HG03457 (cell line): ENCODE data around the gene MCRS1.

Experiments used
- ATAC-seq: cut with Tn5 transposase; IDR thresholded peaks from one replicate; pipeline ENCODE4 v1.9.1; 2021; ENCODE audit warnings: moderate number of reproducible peaks; ENCODE audit not compliant: unreplicated experiment

MCRS1 gene

DNA sequence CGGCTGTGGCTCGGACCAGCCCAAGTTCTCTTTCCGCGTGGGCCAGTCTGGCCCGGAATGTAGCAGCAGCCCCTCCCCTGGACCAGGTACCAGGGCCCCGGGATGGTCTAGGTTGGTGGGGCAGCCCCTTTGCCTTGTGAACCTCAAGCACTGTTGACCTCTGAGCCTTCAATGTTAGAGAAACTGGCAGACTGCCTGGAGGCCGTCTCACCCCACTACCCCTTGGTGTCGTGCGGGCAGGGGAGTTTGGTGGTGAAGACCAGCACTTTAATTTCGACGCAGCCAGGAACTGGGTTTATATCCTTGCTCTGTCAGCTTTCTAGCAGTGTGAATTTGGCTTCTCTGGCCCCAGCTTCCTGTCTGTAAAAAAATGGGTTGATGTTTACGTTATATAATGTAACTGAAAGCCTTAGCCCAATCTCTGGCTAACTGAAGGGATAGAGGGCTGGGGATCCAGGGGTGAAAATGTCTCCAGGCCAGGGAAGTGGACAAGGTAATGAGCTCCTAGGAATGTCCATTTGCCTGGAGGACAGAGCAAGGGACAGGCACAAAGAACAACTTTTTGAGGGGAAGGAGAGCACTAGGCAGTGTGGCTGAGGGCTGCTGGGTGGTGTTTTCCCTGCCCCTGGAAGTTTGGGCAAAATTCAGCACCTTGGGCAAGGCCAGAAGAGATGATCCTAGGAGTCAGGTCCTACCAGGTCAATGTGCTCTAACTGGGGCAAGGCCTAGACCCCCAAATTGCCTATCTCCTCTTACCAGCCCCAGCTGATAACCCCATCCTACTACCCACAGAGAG lies 11.4 kb downstream of the MCRS1 start:
- no peak for ATAC-seq

DNA sequence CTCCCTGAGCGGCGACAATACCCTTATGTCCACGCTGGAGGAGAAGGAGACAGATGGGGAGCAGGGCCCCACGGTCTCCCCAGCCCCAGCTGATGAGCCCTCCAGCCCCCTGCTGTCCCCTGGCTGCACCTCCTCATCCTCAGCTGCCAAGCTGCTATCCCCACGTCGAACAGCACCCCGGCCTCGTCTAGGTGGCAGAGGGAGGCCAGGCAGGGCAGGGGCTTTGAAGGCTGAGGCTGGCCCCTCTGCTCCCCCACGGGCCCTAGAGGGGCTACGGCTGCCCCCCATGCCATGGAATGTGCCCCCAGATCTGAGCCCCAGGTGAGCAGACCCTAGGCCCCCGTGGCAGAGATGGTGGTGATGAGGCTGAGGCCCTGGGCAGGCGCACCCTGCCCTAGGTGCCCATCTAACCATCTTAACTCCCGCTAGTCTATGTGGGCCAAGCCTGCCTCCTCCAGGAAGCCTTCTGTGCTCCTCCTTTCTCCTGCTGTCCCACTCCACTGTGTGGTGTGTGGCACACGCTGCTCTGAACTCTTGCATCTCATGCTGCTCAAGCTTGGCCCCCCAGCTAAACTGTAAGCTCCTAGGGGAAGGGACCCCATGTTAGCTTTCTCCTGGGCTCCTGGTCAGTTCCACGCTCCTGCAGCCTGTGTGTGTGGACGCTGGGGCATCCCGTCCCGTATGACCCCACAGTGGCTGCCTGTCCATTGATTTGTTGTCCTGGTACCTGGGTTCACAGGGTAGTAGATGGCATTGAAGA lies 12.1 kb downstream of the MCRS1 start:
- no peak for ATAC-seq

DNA sequence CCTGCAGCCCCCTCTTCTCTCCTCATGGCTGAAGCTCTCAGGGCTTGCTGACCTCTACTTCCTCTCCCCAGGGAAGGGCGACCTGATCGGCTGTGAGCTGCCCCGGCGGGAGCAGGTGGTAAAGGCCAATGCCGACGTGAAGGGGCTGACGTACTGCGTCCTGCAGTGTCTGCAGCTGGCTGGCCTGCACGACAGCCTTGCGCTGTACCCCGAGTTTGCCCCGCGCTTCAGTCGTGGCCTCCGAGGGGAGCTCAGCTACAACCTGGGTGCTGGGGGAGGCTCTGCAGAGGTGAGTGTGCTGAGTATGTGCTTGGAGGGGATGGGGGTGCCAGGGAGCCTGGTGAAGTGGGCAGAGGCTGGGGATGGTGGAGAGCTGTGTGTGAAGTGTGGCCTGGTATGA lies 13.7 kb downstream of the MCRS1 start:
- ATAC-seq, result no peak

DNA sequence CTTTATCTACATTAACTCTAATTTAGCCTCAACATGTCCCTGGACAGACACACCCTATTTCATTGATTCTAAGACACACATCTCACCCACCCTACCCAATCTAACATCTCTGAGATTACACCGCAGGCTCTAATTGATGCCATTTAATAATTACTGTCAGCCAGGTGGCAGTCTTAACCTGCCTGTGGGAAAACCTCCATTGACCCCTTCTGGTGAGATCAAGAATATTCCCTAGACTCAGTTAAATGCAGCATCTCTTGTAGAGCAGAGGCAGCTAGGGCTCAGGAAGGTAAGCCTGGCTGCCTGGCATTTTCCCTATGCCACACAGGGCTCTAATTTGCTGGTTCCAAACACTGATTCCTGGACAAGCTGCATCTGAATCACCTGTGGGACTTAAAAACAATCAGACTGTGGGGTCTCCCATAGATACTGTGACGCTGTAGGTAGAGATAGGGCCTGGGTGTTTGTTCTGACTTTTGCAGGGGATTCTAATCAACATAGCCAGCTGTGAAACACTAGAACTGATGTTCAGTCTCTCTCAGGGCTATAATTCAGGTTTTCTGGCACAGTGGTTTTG lies 14.3 kb downstream of the MCRS1 start:
- no peak for ATAC-seq

DNA sequence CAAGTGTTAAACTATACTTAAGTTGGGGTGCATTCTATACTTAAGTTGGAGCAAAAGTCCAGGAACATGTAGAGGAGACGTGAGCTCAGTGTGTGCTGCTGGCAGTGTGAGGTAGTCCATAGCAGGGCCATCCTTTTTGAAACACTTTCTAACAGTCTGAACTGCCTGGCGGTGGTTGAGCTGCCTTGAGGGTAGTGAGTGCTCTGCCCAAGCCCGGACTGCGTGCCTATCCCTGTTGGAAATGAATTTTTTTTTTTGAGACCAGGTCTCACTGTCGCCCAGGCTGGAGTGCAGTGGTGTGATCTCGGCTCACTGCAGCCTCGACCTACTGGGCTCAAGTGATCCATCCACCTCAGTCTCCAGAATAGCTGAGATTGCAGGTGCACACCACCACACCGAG lies 15.0 kb downstream of the MCRS1 start:
- no peak for ATAC-seq

DNA sequence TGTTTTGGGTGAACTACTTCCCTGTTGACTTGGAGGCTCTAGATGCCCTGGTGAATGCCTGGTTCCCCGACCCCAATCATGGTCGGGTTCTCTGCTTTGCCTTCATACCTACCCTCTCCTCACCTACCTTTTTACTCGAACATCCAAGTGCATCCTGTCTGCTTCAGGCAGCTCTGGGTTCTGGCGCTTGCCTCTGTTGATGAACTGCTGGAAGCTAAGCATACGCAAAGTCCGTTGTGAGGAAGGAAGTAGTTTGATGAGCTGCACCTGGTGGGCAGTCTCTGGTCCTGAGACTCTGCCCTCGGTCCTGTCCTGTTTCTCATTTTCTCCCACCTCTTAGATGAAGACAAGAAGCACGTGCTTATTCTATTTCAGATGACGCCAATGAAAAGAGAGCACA lies 15.5 kb downstream of the MCRS1 start:
- ATAC-seq, result no peak

DNA sequence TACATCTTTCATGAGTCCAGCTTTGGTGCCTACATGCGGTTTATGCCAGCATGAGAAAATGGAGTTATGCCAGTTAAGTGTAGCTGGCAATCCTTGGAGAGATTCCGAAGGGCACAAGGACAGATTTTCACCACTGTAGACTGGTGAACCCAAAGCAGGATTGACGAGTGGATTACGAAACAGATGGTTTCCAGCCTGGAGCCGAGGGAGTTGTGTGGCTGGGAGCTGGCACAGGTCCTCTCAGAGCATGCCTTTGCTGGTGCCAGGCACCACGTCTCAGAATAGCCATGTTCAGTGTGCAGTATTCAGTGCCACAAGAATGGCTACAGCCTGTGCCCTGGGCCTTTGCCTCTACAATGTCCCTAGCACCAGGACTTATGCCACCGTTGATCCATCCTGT lies 15.9 kb downstream of the MCRS1 start:
- ATAC-seq, result no peak

DNA sequence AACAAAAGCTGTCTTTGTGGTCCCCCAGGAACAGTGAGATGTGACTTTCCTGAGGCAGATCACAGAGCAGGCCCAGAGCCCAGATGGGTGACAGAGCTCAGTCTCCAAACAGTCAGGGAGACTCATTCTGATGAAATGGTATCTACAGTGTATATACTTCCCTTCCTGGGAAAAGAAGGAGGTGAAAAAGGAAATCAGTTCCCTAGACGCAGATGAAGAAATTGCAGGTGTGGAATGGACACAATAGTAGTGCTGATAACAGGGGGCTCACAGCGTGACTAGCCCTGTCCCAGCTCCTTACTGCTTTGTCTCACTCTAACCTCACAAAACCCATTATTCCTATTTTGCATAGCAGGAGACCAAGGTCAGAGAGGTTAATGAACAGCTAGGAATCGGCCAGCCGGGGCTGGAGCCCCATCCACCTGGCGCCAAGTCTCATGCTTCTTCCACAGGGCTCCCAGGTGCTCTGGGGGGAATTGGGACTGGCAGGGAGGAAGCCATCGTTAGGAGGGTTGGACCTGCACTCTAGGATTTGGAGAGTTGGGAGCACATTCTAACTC lies 17.2 kb downstream of the MCRS1 start:
- ATAC-seq, result no peak

DNA sequence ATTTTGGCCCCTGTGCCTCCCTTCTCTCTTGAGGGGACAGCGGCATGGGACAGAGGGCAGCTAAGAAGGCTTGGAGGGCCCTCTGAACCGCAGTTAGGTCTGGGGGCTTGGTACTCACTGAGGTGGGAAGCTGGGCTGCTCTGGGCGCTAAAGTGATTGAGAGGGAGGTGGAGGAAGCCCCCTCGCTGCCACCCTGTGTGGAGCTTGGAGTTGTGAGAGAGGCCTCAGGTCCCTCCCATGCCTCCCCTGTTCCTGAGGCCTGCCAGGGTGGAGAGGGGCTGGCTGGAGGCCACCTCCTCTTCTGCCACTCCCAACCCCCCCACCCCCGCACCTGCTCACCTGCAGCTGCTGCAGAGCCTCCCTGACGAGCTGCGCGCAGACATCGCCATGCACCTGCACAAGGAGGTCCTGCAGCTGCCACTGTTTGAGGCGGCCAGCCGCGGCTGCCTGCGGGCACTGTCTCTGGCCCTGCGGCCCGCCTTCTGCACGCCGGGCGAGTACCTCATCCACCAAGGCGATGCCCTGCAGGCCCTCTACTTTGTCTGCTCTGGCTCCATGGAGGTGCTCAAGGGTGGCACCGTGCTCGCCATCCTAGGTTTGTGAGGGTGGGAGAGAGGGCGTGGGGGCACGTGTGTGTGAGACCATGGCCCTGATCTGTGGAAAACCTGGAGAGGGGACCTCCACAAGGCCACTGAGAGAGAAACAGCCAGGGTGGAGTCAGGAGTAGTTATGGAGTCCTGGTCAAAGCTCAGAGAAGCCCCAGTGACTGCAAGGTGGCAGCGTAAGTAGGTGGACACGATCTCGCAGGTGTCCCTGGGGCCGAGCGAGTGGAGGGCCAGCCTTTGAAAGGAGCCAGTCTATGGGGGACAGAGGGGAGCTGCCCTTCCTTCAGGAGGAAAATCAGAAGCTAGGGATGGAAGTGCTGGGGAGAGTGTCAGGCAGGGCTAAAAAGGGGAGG lies 17.9 kb downstream of the MCRS1 start:
- no peak for ATAC-seq

DNA sequence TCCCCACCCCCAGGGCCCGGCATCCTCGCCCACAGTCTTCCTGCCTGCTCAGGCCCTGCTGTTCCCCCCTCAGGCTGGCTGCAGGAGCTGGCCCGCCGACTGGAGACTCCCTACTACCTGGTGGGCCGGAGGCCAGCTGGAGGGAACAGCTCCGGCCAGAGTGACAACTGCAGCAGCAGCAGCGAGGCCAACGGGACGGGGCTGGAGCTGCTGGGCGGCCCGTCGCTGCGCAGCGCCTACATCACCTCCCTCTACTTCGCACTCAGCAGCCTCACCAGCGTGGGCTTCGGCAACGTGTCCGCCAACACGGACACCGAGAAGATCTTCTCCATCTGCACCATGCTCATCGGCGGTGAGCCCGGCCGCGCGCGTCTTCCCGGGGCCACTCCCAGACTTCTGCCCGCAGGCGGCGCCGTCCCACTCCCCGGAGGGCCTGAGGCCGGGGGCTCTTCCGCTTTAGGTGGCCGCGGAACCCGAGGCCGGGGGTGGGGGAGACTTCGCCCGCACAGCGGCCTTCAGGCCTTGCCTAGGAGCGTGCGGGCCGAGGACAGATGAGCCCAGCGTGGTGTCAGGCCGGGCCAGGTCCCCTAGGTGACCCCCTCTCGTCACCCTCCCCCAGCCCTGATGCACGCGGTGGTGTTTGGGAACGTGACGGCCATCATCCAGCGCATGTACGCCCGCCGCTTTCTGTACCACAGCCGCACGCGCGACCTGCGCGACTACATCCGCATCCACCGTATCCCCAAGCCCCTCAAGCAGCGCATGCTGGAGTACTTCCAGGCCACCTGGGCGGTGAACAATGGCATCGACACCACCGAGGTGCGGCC lies 18.9 kb downstream of the MCRS1 start:
- ATAC-seq, result no peak

DNA sequence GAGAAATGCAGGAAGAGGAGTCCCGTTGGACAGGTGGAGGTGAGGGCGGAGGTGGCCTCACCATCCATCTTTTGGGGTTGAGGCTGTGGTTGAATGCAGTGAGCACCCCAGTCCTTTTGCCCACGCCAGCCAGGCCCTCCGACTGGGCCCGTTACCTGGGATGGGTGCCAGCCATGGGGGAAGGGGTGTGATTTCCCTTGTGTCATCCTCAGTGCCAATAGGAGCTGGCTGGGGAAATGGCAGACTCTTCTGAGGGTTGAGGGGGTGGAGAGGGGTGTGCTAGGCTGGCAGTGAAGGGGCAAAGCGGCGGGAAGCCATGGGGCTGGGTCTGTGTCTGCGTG lies 19.5 kb downstream of the MCRS1 start:
- ATAC-seq, result no peak

DNA sequence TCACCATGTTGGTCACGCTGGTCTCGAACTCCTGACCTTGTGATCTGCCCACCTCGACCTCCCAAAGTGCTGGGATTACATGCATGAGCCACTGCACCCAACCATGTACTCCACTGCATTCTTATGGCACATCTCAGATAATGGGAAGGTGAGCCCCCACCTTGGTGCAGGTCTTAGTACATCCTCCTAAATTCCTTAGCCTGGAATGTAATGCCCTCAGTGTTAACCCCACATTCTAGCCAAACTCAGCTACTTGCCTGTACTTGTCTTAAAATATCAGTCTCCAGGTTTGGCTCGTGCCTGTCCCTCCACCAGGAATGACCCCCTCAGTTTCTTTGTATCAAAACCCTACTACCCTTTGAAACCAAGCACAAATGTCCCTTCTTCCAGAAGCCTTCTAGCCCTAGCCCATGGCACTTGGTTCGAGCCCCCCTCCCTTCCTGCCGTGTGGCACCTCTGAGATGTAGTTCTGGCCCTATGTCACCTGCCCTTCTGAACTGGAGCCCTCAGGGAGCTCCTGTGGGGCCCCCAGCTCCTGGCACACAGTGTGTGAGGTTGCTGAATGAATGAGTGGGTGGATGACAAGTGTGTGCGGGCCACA lies 20.8 kb downstream of the MCRS1 start:
- no peak for ATAC-seq

DNA sequence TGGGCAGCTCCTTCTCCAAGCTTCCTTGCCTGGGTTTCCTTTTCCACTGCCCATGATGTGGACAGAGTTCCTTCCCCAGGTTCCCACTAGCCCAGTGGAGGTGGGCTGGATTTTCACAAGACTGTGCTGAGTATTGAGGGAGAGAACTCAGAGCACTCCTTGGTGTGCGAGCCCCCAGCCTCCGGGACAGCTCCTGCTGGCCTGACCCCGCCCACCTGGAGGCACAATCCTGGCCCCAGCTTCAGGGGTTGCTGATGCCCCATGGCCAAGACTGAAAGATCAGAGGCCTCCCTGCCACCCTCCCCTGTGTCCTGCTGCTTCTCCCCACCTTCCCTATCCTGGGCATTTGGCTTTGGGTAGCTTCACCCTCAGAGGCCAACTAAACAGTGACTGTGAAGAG lies 21.5 kb downstream of the MCRS1 start:
- ATAC-seq, result no peak

DNA sequence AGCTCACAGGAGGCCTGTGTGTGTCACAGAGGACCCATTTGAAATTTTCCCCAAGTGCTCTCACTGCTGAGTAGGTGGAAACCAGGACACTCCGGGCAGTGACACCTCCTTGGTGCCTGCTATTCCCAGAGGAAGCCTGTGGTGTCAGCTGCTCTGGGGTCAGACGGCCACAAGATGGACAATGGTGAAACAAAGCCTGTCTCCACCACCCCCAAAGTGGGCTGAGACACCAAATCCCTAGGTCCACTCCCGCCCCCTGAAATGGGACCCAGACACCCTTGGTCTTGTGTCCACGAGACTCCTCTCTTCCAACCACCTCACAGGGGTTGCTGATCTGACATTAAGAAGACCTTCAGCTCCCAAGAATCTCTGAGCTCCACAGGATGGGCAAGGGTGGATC lies 22.1 kb downstream of the MCRS1 start:
- ATAC-seq, result no peak

DNA sequence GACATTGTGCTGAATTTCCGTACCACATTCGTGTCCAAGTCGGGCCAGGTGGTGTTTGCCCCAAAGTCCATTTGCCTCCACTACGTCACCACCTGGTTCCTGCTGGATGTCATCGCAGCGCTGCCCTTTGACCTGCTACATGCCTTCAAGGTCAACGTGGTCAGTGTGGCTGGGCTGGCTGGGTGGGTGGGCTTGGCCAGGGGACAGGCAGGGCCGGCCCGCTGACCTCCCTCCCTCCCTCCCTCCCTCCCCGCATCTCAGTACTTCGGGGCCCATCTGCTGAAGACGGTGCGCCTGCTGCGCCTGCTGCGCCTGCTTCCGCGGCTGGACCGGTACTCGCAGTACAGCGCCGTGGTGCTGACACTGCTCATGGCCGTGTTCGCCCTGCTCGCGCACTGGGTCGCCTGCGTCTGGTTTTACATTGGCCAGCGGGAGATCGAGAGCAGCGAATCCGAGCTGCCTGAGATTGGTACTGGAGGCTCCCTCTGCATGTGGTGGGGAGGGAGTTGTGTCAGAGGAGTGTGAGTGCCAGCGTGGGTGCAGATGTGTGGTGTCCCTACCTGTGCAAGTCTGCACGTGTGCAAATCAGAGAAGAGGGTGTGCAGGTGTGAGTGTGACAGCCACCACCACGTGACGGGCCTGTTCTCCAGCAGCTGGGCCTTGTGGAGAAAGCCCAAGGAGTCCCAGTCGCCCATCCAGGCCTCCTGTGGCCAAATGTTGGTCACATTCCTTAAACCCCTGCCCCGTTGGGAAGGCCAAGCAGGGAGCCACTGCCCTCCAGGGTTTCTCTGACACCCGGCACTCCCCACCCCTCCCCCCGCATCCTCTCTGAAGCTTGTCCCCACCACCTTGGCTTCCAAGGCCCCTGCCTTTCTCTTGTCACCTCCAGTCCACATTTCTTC lies 23.8 kb downstream of the MCRS1 start:
- no peak for ATAC-seq

DNA sequence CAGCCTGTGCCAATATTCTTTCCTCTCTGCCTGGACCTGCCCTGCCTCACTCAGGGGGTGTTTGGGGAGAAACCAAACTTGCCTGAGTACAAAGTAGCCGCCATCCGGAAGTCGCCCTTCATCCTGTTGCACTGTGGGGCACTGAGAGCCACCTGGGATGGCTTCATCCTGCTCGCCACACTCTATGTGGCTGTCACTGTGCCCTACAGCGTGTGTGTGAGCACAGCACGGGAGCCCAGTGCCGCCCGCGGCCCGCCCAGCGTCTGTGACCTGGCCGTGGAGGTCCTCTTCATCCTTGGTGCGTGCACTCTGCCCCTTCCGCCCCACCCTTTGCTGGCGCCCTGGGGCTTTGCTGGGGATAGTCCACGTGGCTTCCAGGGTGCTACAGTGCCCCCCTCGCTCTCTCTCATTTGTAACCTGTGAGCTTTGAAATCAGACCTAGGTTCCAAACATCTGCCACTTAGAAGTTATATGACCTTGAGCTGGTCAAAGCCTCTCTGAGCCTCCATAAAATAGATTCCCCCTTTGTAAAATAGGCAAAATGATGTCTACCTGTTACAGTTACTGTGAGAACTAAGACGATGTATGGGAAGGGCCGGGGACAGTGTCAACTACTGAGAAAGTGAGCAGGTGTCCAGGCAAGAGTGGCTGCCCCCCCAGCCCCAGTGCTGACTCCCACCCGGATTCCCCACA lies 24.6 kb downstream of the MCRS1 start:
- no peak for ATAC-seq

DNA sequence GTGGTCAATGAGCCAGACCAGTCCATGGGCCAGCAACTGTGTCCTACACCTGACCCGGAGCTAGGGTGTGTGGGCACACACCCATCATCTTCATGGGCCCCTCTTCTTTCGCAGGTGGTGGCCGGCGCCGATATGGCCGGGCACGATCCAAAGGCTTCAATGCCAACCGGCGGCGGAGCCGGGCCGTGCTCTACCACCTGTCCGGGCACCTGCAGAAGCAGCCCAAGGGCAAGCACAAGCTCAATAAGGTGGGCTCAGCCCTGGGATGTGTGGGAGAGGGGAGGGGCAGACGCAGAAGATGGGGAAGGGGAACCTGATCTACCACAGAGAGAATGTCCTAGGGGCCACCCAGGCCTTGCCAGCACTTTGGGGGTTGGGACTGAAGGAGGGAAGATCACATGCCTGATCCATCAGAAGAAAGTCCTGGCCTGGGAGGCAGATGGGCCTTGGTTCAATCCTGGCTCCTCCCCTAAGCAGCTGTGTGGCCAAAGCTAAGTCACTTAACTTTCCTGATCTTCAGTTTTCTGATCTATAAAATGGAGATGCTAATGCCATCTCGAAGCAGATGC lies 25.3 kb downstream of the MCRS1 start:
- no peak for ATAC-seq
